ENCODE measurements around the gene KRT2. TPM values are rescaled to one million over a fixed set of nuclear protein-coding genes. Genes with fewer than 3 reads are reported as not detected.

KRT2 gene
- total RNA-seq, 1 donor from 2014 or later = not detected

GRCh38 chr12:52617403-52617785 is 34.6 kb downstream of the KRT2 start:
- H3K4me3 Mint-ChIP-seq = no peak overlapping the region
- TF ChIP-seq CTCF (conservative IDR thresholded peaks at IDR 0.05) = no peak
- no peak for DNase-seq (ENCODE audit: extremely low spot score, unreplicated experiment)
- no peaks in the 10 kb centered on the region for H3K4me1 Mint-ChIP-seq (ENCODE audit: unreplicated experiment)
- H3K27ac Mint-ChIP-seq = no peak overlapping the region
- no peaks in the 10 kb centered on the region for H3K36me3 Mint-ChIP-seq
- peaks cover 34% of the 10 kb centered on the region for H3K27me3 Mint-ChIP-seq
- no peaks in the 10 kb centered on the region for H3K9me3 Mint-ChIP-seq

GRCh38 chr12:52616680-52617402 is 35.2 kb downstream of the KRT2 start:
- no peaks in the 10 kb centered on the region for H3K36me3 Mint-ChIP-seq
- no peak for TF ChIP-seq CTCF (conservative IDR thresholded peaks at IDR 0.05)
- H3K27me3 Mint-ChIP-seq = peaks cover 38% of the 10 kb centered on the region
- no peaks in the 10 kb centered on the region for H3K4me1 Mint-ChIP-seq (ENCODE audit: unreplicated experiment)
- no peak for DNase-seq (ENCODE audit: extremely low spot score, unreplicated experiment)
- no peak overlapping the region for H3K4me3 Mint-ChIP-seq
- no peaks in the 10 kb centered on the region for H3K9me3 Mint-ChIP-seq
- no peak overlapping the region for H3K27ac Mint-ChIP-seq

GRCh38 chr12:52615912-52616311 is 36.1 kb downstream of the KRT2 start:
- Mint-ChIP-seq H3K4me3 (no peak overlapping the region), H3K9me3 (no peaks in the 10 kb centered on the region), H3K27me3 (peaks cover 40% of the 10 kb centered on the region), H3K27ac (no peak overlapping the region), H3K36me3 (no peaks in the 10 kb centered on the region), H3K4me1 (ENCODE audit: unreplicated experiment) (no peaks in the 10 kb centered on the region)
- DNase-seq (ENCODE audit: extremely low spot score, unreplicated experiment) = no peak
- TF ChIP-seq CTCF (conservative IDR thresholded peaks at IDR 0.05) = no peak

- Mint-ChIP-seq H3K4me3 (no peak overlapping the region), H3K36me3 (no peaks in the 10 kb centered on the region), H3K9me3 (no peaks in the 10 kb centered on the region), H3K27ac (no peak overlapping the region), H3K27me3 (peaks cover 40% of the 10 kb centered on the region), H3K4me1 (ENCODE audit: unreplicated experiment) (no peaks in the 10 kb centered on the region)
- no peak for TF ChIP-seq CTCF (conservative IDR thresholded peaks at IDR 0.05)
- no peak for DNase-seq (ENCODE audit: extremely low spot score, unreplicated experiment)
Measured at GRCh38 chr12:52615208-52615868, 36.7 kb downstream of the KRT2 start.

GRCh38 chr12:52614381-52615207 is 37.4 kb downstream of the KRT2 start:
- peak; percentile 51 for DNase-seq (ENCODE audit: extremely low spot score, unreplicated experiment)
- Mint-ChIP-seq H3K27ac (no peak overlapping the region), H3K27me3 (peaks cover 39% of the 10 kb centered on the region), H3K4me3 (no peak overlapping the region), H3K9me3 (no peaks in the 10 kb centered on the region), H3K4me1 (ENCODE audit: unreplicated experiment) (no peaks in the 10 kb centered on the region), H3K36me3 (no peaks in the 10 kb centered on the region)
- TF ChIP-seq CTCF (conservative IDR thresholded peaks at IDR 0.05) = no peak
